Measurements from ENCODE around the gene ZDHHC8. TPM values are rescaled to one million over a fixed set of nuclear protein-coding genes. Genes with fewer than 3 reads are reported as not detected.

Gene ZDHHC8
- total RNA-seq, 2 donors from 2014 or later, result 82.2 to 82.3 TPM

- no peaks in the 10 kb centered on the region for H3K4me1 ChIP-seq (ENCODE audit: control insufficient read depth, insufficient read depth, low read length)
- peak; percentile 2 for TF ChIP-seq CTCF (conservative IDR thresholded peaks at IDR 0.05)
- H3K4me3 ChIP-seq (ENCODE audit: low read length), result no peak overlapping the region
- Mint-ChIP-seq H3K4me1 (peaks cover 15% of the 10 kb centered on the region), H3K27me3 (ENCODE audit: insufficient read depth) (no peaks in the 10 kb centered on the region), H3K27ac (no peak overlapping the region), H3K9me3 (no peaks in the 10 kb centered on the region), H3K36me3 (ENCODE audit: low read depth) (no peaks in the 10 kb centered on the region), H3K4me3 (no peak overlapping the region)
- WGBS, 2 experiments (ENCODE audit: insufficient coverage in 1 of 2, insufficient read length in 1 of 2), result 72 to 73% methylated on average over 10 to 14 of the region's 14 CpGs
- H3K9ac ChIP-seq (ENCODE audit: extremely low read depth, low read length, poor library complexity, severe bottlenecking), result no peak overlapping the region
- H3K27me3 ChIP-seq (ENCODE audit: control insufficient read depth, insufficient read depth, low read length, poor library complexity, severe bottlenecking), result no peaks in the 10 kb centered on the region
- H3K27ac ChIP-seq (ENCODE audit: low read depth, low read length), result no peak overlapping the region
- no peak for DNase-seq
- H3K36me3 ChIP-seq (ENCODE audit: control insufficient read depth, insufficient read depth, low read length), result no peaks in the 10 kb centered on the region
- no peaks in the 10 kb centered on the region for H3K9me3 ChIP-seq (ENCODE audit: control insufficient read depth, low read length)
Observed at GRCh38 chr22:20186871-20187546, 55.4 kb downstream of the ZDHHC8 start.

GRCh38 chr22:20187777-20188566 lies 56.4 kb downstream of the ZDHHC8 start:
- Mint-ChIP-seq H3K4me1 (peaks cover 15% of the 10 kb centered on the region), H3K9me3 (no peaks in the 10 kb centered on the region), H3K27me3 (ENCODE audit: insufficient read depth) (no peaks in the 10 kb centered on the region), H3K27ac (no peak overlapping the region), H3K4me3 (no peak overlapping the region), H3K36me3 (ENCODE audit: low read depth) (no peaks in the 10 kb centered on the region)
- Histone ChIP-seq H3K9ac (ENCODE audit: extremely low read depth, low read length, poor library complexity, severe bottlenecking) (no peak overlapping the region), H3K4me1 (ENCODE audit: control insufficient read depth, insufficient read depth, low read length) (no peaks in the 10 kb centered on the region), H3K4me3 (ENCODE audit: low read length) (no peak overlapping the region), H3K27me3 (ENCODE audit: control insufficient read depth, insufficient read depth, low read length, poor library complexity, severe bottlenecking) (no peaks in the 10 kb centered on the region), H3K36me3 (ENCODE audit: control insufficient read depth, insufficient read depth, low read length) (no peaks in the 10 kb centered on the region), H3K9me3 (ENCODE audit: control insufficient read depth, low read length) (no peaks in the 10 kb centered on the region), H3K27ac (ENCODE audit: low read depth, low read length) (no peak overlapping the region)
- no peak for TF ChIP-seq CTCF (conservative IDR thresholded peaks at IDR 0.05)
- WGBS, 2 experiments (ENCODE audit: insufficient coverage in 1 of 2, insufficient read length in 1 of 2), result 91 to 94% methylated on average over 6 to 12 of the region's 12 CpGs
- DNase-seq, result no peak

GRCh38 chr22:20188567-20188877 lies 56.9 kb downstream of the ZDHHC8 start:
- Histone ChIP-seq H3K36me3 (ENCODE audit: control insufficient read depth, insufficient read depth, low read length) (no peaks in the 10 kb centered on the region), H3K4me1 (ENCODE audit: control insufficient read depth, insufficient read depth, low read length) (no peaks in the 10 kb centered on the region), H3K27me3 (ENCODE audit: control insufficient read depth, insufficient read depth, low read length, poor library complexity, severe bottlenecking) (no peaks in the 10 kb centered on the region), H3K9me3 (ENCODE audit: control insufficient read depth, low read length) (no peaks in the 10 kb centered on the region), H3K27ac (ENCODE audit: low read depth, low read length) (no peak overlapping the region), H3K9ac (ENCODE audit: extremely low read depth, low read length, poor library complexity, severe bottlenecking) (no peak overlapping the region), H3K4me3 (ENCODE audit: low read length) (no peak overlapping the region)
- Mint-ChIP-seq H3K27me3 (ENCODE audit: insufficient read depth) (no peaks in the 10 kb centered on the region), H3K4me3 (no peak overlapping the region), H3K36me3 (ENCODE audit: low read depth) (no peaks in the 10 kb centered on the region), H3K4me1 (peaks cover 15% of the 10 kb centered on the region), H3K27ac (no peak overlapping the region), H3K9me3 (no peaks in the 10 kb centered on the region)
- no peak for TF ChIP-seq CTCF (conservative IDR thresholded peaks at IDR 0.05)
- DNase-seq, result no peak
- whole genome bisulfite sequencing, 2 experiments (ENCODE audit: insufficient coverage in 1 of 2, insufficient read length in 1 of 2), result 95 to 100% methylated on average over 5 to 6 of the region's 6 CpGs
